Right lobe of liver (tissue), 6 donors: Measurements from ENCODE around the gene HERPUD1. TPM values are rescaled to one million over a fixed set of nuclear protein-coding genes. Genes with fewer than 3 reads are reported as not detected.
"Not testable (repeated sequence)": the region's sequence is repeated elsewhere in the genome, so short reads cannot be mapped to it uniquely, and the experiment has no call there.

Experiments
- ATAC-seq, 4 donors: fragments of 200-7000 bp; cut with Tn5 transposase; one replicate each; pipeline ENCODE4 v1.9.1; 2020; ENCODE audit warnings: mild to moderate bottlenecking in 4 of 4, moderate library complexity in 4 of 4
- DNase-seq, 3 donors: peaks; one replicate each; pipeline ENCODE4 v3.0.0-alpha.2; 2020
- H3K27ac ChIP-seq, 3 donors: fragments of 200-600 bp; one replicate each; pipeline ENCODE4 v1.8.0; 2022
- H3K27me3 ChIP-seq, 2 donors: fragments of 200-600 bp; one replicate each; pipeline ENCODE4 v1.8.0; 2022
- H3K36me3 ChIP-seq, 4 donors: fragments of 200-600 bp; sonication (generic) in 1 of 4; one replicate each; pipeline versions ENCODE4 v1.5.1 to v1.8.0; 2017 to 2022; ENCODE audit warnings: control low read depth in 1 of 4
- H3K4me1 ChIP-seq, 4 donors: fragments of 200-600 bp; sonication (generic) in 1 of 4; one replicate each; pipeline versions ENCODE4 v1.5.1 to v1.8.0; 2017 to 2022; ENCODE audit warnings: control low read depth in 1 of 4
- H3K4me3 ChIP-seq, 3 donors: fragments of 200-600 bp; one replicate each; pipeline ENCODE4 v1.8.0; 2022
- H3K9me3 ChIP-seq, 4 donors: fragments of 200-600 bp; sonication (generic) in 1 of 4; one replicate each; pipeline versions ENCODE4 v1.5.1 to v1.8.0; 2017 to 2022; ENCODE audit warnings: control low read depth in 1 of 4
- POLR2A ChIP-seq: fragments of 450-650 bp; IDR thresholded peaks from one replicate; pipeline ENCODE4 v1.6.1; 2017; ENCODE audit warnings: antibody characterized with exemption, mild to moderate bottlenecking
- WGBS: methylation state at CpG from one replicate; pipeline ENCODE4 v1.1.6; 2018; ENCODE audit warnings: low coverage, low lambda C conversion rate; ENCODE audit not compliant: insufficient coverage; ENCODE audit errors: missing lambda C conversion rate; 5-methylcytosine and 5-hydroxymethylcytosine counted together
- intact Hi-C, 2 donors: fragments of 100-400 bp; cut with DNase I; formaldehyde crosslinking; loops; one replicate each; pipeline versions ENCODE4 v1.11.2 to v1.14.1; 2022
- total RNA-seq, 6 experiments: library from RNA; depleted of rRNA in 2 of 6; stranded (reverse); fragments of >200 nt in 2 of 6; fragmentation: NEBNext Ultra II Directional in 3 of 6; extraction: Animal tissue kit (Norgen Biotek cat#: 25700) in 3 of 6; gene quantifications; one replicate each; pipeline versions ENCODE4 v1.1.0 to v1.2.4, GENCODE V29; 2016 to 2023
- TF ChIP-seq, protein P1 (sequence below), 4 donors: fragments of 200-600 bp in 3 of 4; fragments of 450-650 bp in 1 of 4; IDR thresholded peaks; one replicate each; pipeline versions ENCODE4 v1.5.1 to v1.8.0; 2016 to 2022; ENCODE audit warnings: antibody characterized with exemption in 4 of 4, mild to moderate bottlenecking in 2 of 4
- donor health status: DM: no; HTN: yes; CAD: no.
- donor health status: DM: no; HTN: no; CAD: no.
- donor health status: DM: no; HTN: no; CAD: no.
- donor health status: DM: no; HTN: yes; CAD: no.
- donor health status: DM: no; HTN: yes; CAD: no.

HERPUD1 gene
- total RNA-seq, 6 experiments from 2014 or later: 103 to 185 (median 133) TPM

GRCh38 chr16:56931271-56931891, 561 bp upstream of the HERPUD1 start:
- no peak for DNase-seq
- H3K4me3 ChIP-seq: peak overlapping the region; percentile 86 to 98 (median 89)
- H3K27ac ChIP-seq: peak overlapping the region; percentile 98 to 100 (median 100)
- peaks cover 0 to 18% (median 7%) of the 10 kb centered on the region in 4 donors for H3K4me1 ChIP-seq
- peaks cover 5 to 17% (median 12%) of the 10 kb centered on the region in 4 donors for H3K36me3 ChIP-seq
- no peaks in the 10 kb centered on the region for H3K9me3 ChIP-seq
- no peaks in the 10 kb centered on the region for H3K27me3 ChIP-seq
- 40% methylated on average over 19 of the region's 25 CpGs for WGBS
- peak; percentile 0 to 3 (median 1) for ATAC-seq
- intact Hi-C loops: no loop called here
- TF ChIP-seq, protein P1, sequence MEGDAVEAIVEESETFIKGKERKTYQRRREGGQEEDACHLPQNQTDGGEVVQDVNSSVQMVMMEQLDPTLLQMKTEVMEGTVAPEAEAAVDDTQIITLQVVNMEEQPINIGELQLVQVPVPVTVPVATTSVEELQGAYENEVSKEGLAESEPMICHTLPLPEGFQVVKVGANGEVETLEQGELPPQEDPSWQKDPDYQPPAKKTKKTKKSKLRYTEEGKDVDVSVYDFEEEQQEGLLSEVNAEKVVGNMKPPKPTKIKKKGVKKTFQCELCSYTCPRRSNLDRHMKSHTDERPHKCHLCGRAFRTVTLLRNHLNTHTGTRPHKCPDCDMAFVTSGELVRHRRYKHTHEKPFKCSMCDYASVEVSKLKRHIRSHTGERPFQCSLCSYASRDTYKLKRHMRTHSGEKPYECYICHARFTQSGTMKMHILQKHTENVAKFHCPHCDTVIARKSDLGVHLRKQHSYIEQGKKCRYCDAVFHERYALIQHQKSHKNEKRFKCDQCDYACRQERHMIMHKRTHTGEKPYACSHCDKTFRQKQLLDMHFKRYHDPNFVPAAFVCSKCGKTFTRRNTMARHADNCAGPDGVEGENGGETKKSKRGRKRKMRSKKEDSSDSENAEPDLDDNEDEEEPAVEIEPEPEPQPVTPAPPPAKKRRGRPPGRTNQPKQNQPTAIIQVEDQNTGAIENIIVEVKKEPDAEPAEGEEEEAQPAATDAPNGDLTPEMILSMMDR (IDR thresholded peaks at IDR 0.05): no peak
- TF ChIP-seq POLR2A: no peak

DNA sequence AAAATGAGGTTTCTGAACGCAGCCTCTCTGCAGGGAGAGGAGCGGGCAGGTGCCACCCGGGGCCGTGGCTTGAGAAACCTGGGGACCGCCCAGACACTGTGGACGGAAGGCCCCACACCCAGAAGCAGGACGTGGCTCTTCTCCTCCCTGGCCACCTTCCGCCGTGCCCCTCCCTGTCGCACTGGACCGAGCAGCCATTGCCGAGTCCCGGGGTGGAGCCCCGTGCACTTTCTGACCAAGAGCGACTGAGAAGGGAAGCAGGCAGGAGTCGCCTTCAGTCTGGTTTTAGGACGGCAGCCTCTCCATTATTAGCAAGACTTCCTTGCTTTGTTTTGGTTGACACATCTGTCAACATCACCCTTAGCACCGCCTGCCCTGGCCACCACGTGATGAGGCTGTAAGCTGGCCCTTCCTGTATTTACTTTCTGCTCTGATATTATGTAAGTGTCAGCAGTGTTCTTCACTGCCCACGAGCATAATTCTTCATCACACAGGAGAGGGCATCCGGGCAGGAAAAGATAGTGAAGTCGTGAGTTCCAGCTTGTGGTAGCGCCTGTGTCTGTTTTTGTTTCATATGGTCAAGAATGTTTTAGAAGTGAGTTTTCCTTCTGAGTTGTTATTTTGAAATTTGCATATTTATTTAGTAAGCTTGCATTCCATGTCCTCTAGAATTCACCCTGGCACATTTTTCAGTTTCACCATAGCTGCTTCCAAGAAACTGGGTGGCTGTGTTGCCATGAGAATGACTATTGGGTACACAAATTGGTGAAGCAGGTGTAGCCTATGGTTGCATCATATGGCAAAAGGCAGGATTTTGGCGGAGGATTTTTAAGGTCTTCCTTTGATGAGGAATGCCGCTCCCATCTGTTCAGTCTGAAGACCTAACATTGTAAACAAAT, 1.0 kb downstream of the HERPUD1 start:
- Histone ChIP-seq H3K27me3 (no peaks in the 10 kb centered on the region), H3K27ac (peak overlapping the region; percentile 98 to 100 (median 100)), H3K9me3 (no peaks in the 10 kb centered on the region), H3K4me3 (peak overlapping the region; percentile 86 to 98 (median 89)), H3K4me1 (peaks cover 0 to 24% (median 9%) of the 10 kb centered on the region in 4 donors), H3K36me3 (peaks cover 16 to 33% (median 25%) of the 10 kb centered on the region in 4 donors)
- peak; percentile 85 for TF ChIP-seq POLR2A
- TF ChIP-seq, protein P1 (IDR thresholded peaks at IDR 0.05): no peak
- peak; percentile 66 to 75 (median 69) for ATAC-seq
- WGBS: 1% methylated on average over 13 of the region's 25 CpGs
- intact Hi-C loops: no loop called here
- peak; percentile 85 to 94 (median 92) for DNase-seq

- intact Hi-C loops: no loop called here
- Histone ChIP-seq H3K4me1 (peaks cover 0 to 24% (median 12%) of the 10 kb centered on the region in 4 donors), H3K27ac (peak overlapping the region; percentile 98 to 100 (median 100)), H3K27me3 (no peaks in the 10 kb centered on the region), H3K36me3 (peaks cover 18 to 43% (median 31%) of the 10 kb centered on the region in 4 donors), H3K9me3 (no peaks in the 10 kb centered on the region), H3K4me3 (peak overlapping the region; percentile 86 to 98 (median 89))
- DNase-seq: no peak
- WGBS: 9% methylated on average over 8 of the region's 8 CpGs
- ATAC-seq: no peak
- TF ChIP-seq POLR2A: no peak
- TF ChIP-seq, protein P1 (IDR thresholded peaks at IDR 0.05): no peak
Observed at GRCh38 chr16:56933828-56934598, 2.1 kb downstream of the HERPUD1 start.

GRCh38 chr16:56934599-56935145, 2.7 kb downstream of the HERPUD1 start:
- Histone ChIP-seq H3K4me3 (peak overlapping the region; percentile 86 to 98 (median 89)), H3K36me3 (peaks cover 25 to 50% (median 38%) of the 10 kb centered on the region in 4 donors), H3K4me1 (peaks cover 0 to 24% (median 13%) of the 10 kb centered on the region in 4 donors), H3K27ac (peak overlapping the region; percentile 23 to 100 (median 98))
- H3K9me3 ChIP-seq, intact Hi-C loops, DNase-seq, ATAC-seq, H3K27me3 ChIP-seq: not testable (repeated sequence)
- WGBS: 17% methylated on average over 7 of the region's 8 CpGs
